ENCODE data around the gene TIMM50.

DNA sequence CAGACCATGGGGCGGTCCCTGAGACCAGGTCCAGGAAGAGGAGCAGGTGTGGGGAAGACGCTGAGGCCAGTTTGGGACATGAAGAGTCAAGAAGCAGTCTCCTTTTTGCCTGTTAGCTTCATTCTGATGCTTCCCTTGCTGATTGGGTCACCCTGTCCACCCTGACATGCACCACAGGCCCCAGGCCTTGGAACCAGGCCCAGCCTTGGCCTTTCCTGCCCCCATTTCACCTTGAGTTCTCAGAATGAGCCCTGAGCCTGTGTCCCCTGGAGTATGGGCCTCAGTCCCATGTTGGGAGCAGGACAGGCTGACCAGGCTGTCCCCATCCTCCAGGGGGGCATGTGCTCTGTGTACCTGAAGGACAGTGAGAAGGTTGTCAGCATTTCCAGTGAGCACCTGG is 4.9 kb upstream of the TIMM50 start:
- TF ChIP-seq CTCF (IDR thresholded peaks at IDR 0.05; ENCODE audit: poor library complexity, severe bottlenecking) (no peak), REST (IDR thresholded peaks at IDR 0.05; ENCODE audit: borderline replicate concordance) (no peak), EP300 (conservative IDR thresholded peaks at IDR 0.05; ENCODE audit: poor library complexity, severe bottlenecking) (no peak), TAF1 (IDR thresholded peaks at IDR 0.05; ENCODE audit: low read depth) (no peak), SMC3 (conservative IDR thresholded peaks at IDR 0.05; ENCODE audit: poor library complexity) (no peak), POLR2AphosphoS5 (IDR thresholded peaks at IDR 0.05) (no peak)

All from neural cell (in vitro differentiated cells).